Measurements from ENCODE around the gene ZNF483. TPM values are rescaled to one million over a fixed set of nuclear protein-coding genes. Genes with fewer than 3 reads are reported as not detected.

Gene ZNF483
- total and polyA plus RNA-seq, 9 of the 15 experiments (the other 6 are each of a cell fraction or from before 2014, with no cell fraction given) = 0.04 to 1.0 (median 0.38) TPM

DNA sequence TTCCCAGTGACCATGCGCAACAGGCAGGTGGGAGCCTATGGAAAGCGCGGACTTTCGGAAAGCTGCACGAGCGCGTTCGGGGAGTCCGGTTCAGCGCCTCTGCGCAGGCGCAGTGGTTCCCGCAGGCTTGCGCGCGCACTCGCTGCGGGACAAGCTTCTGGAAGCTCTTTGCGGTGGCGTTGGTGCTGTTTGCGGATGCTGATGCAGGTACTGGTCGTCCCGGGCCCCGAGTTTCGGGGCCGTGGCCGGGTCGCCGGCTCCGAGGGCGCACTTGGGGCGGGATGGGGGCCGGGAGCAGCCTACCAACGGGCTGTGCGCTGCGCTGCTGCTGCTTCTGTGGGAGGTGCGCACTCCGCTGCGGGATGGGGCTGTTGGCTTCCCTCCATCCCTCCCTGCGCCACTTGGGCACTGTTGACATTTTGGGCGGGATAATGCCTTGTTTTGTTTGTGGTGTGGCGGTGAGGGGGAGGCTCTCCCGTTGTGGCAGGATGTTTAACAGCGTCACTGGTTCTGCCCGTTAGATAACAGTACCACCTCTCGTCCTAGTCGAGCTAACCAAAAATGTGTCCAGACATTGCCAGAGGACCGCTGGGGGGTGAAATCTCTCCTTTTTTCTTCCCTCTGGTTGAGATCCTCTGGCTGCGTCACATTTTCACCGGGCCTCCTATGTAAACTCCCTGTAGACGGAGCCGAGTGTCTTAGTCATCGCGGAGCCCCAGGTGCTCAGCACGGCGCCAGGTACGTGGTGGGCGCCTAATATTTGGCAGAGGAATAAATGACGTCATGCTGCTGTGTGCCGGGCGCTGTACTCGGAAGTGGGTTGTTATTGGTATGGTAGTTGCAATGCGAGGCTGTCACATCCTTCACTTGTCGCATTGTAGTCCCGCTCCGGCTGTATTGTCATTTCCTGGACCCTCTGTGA is at the start of gene ZNF483 (continued):
- TF ChIP-seq, protein P1, sequence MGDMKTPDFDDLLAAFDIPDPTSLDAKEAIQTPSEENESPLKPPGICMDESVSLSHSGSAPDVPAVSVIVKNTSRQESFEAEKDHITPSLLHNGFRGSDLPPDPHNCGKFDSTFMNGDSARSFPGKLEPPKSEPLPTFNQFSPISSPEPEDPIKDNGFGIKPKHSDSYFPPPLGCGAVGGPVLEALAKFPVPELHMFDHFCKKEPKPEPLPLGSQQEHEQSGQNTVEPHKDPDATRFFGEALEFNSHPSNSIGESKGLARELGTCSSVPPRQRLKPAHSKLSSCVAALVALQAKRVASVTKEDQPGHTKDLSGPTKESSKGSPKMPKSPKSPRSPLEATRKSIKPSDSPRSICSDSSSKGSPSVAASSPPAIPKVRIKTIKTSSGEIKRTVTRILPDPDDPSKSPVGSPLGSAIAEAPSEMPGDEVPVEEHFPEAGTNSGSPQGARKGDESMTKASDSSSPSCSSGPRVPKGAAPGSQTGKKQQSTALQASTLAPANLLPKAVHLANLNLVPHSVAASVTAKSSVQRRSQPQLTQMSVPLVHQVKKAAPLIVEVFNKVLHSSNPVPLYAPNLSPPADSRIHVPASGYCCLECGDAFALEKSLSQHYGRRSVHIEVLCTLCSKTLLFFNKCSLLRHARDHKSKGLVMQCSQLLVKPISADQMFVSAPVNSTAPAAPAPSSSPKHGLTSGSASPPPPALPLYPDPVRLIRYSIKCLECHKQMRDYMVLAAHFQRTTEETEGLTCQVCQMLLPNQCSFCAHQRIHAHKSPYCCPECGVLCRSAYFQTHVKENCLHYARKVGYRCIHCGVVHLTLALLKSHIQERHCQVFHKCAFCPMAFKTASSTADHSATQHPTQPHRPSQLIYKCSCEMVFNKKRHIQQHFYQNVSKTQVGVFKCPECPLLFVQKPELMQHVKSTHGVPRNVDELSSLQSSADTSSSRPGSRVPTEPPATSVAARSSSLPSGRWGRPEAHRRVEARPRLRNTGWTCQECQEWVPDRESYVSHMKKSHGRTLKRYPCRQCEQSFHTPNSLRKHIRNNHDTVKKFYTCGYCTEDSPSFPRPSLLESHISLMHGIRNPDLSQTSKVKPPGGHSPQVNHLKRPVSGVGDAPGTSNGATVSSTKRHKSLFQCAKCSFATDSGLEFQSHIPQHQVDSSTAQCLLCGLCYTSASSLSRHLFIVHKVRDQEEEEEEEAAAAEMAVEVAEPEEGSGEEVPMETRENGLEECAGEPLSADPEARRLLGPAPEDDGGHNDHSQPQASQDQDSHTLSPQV (IDR thresholded peaks at IDR 0.05) = no peak
- TF ChIP-seq RBFOX2 (IDR thresholded peaks at IDR 0.05; ENCODE audit: low read depth, low read length) (0 out of 2 replicates have a peak, but pooled peaks have one; percentile 17), HNRNPLL (IDR thresholded peaks at IDR 0.05; ENCODE audit: low read depth, low read length, poor library complexity, severe bottlenecking) (peak; percentile 33), MCM2 (IDR thresholded peaks at IDR 0.05; ENCODE audit: low read depth) (no peak), JUND (IDR thresholded peaks at IDR 0.05; ENCODE audit: borderline replicate concordance, low read depth, low read length) (0 out of 2 replicates have a peak, but pooled peaks have one; percentile 7), JUND (tag; IDR thresholded peaks at IDR 0.05; ENCODE audit: borderline replicate concordance, low read depth, low read length) (no peak; the same call in 2 of the 3 replicates), ZBTB1 (CRISPR knock-in tag; IDR thresholded peaks at IDR 0.05; ENCODE audit: borderline replicate concordance, low read depth) (no peak; the same call in 1 of the 2 replicates), PTTG1 (tag; IDR thresholded peaks at IDR 0.05; ENCODE audit: low read depth) (no peak), CXXC5 (CRISPR knock-in tag; IDR thresholded peaks at IDR 0.05) (peak; percentile 24; the same call in 1 of the 2 replicates), ATF7 (IDR thresholded peaks at IDR 0.05) (peak; percentile 76), ZNF354B (CRISPR knock-in tag; IDR thresholded peaks at IDR 0.05) (no peak), CTBP1 (IDR thresholded peaks at IDR 0.05; ENCODE audit: borderline replicate concordance) (peak; percentile 73), THRAP3 (IDR thresholded peaks at IDR 0.05; ENCODE audit: borderline replicate concordance) (no peak), MAFG (tag; conservative IDR thresholded peaks at IDR 0.05) (no peak), L3MBTL2 (IDR thresholded peaks at IDR 0.05) (peak; percentile 49; the same call in 1 of the 2 replicates), PCBP1 (IDR thresholded peaks at IDR 0.05; ENCODE audit: low read depth, low read length, poor library complexity, severe bottlenecking) (peak; percentile 36)
- TF ChIP-seq, protein P2, sequence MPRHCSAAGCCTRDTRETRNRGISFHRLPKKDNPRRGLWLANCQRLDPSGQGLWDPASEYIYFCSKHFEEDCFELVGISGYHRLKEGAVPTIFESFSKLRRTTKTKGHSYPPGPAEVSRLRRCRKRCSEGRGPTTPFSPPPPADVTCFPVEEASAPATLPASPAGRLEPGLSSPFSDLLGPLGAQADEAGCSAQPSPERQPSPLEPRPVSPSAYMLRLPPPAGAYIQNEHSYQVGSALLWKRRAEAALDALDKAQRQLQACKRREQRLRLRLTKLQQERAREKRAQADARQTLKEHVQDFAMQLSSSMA (CRISPR knock-in tag; IDR thresholded peaks at IDR 0.05) = no peak
- TF ChIP-seq, protein P3, sequence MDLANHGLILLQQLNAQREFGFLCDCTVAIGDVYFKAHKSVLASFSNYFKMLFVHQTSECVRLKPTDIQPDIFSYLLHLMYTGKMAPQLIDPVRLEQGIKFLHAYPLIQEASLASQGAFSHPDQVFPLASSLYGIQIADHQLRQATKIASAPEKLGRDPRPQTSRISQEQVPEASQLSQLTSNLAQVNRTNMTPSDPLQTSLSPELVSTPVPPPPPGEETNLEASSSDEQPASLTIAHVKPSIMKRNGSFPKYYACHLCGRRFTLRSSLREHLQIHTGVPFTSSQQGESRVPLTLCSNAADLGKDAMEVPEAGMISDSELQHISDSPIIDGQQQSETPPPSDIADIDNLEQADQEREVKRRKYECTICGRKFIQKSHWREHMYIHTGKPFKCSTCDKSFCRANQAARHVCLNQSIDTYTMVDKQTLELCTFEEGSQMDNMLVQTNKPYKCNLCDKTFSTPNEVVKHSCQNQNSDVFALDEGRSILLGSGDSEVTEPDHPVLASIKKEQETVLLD (IDR thresholded peaks at IDR 0.05) = peak; percentile 88
- TF ChIP-seq, protein P4, sequence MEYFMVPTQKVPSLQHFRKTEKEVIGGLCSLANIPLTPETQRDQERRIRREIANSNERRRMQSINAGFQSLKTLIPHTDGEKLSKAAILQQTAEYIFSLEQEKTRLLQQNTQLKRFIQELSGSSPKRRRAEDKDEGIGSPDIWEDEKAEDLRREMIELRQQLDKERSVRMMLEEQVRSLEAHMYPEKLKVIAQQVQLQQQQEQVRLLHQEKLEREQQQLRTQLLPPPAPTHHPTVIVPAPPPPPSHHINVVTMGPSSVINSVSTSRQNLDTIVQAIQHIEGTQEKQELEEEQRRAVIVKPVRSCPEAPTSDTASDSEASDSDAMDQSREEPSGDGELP (CRISPR knock-in tag; IDR thresholded peaks at IDR 0.05; ENCODE audit: borderline replicate concordance) = peak; percentile 27; the same call in 1 of the 2 replicates

Measured in K562 (cell line).